ENCODE results near the gene DTX4.
"Not testable (repeated sequence)": the region's sequence is repeated elsewhere in the genome, so short reads cannot be mapped to it uniquely, and the experiment has no call there.

Gene DTX4

DNA sequence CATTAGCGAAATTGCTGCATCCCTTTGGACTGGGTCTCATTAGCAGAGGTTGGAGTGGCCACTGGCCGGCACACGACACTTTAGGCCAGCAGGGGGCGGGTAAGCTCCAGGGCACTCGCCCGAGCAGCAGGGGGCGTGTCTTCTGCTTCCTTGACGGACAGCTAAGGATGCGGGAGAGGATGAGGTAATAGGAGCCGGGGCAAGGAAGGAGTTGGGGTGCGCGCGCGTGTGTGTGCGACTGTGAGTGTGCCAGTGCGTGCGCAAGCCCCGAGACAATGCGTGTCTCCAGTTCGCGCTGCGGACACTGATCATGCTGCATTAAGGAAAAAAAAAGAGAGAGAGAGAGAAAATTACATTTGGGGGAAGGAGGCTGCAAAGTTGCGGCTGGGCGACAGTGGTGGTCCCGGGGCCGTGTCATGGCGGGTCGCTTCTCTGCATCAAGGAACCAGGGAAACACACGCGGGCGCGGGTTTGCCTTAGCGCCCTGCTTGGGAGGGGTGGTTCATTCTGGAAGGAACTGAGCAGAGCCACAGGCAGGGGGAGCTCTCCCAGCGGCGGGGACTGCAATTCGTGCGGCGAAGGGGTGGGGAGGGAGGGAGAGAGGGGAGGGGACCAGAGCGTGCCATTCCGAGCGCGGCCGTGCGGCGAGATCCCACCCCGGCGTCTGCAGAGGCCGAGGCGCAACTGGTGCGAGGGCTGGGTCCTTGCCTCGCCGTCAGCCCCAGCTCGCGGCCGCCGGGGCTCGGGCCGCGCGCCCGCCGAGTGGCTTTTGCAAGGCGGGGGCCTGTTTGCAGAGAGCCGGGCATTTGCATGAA, at the start of gene DTX4:
TSS of gene DTX4 (plus strand) at position 625 of the 815 bp plus-strand sequence. CDS start 464 bp downstream, outside the sequence.
- TF ChIP-seq, protein P1, sequence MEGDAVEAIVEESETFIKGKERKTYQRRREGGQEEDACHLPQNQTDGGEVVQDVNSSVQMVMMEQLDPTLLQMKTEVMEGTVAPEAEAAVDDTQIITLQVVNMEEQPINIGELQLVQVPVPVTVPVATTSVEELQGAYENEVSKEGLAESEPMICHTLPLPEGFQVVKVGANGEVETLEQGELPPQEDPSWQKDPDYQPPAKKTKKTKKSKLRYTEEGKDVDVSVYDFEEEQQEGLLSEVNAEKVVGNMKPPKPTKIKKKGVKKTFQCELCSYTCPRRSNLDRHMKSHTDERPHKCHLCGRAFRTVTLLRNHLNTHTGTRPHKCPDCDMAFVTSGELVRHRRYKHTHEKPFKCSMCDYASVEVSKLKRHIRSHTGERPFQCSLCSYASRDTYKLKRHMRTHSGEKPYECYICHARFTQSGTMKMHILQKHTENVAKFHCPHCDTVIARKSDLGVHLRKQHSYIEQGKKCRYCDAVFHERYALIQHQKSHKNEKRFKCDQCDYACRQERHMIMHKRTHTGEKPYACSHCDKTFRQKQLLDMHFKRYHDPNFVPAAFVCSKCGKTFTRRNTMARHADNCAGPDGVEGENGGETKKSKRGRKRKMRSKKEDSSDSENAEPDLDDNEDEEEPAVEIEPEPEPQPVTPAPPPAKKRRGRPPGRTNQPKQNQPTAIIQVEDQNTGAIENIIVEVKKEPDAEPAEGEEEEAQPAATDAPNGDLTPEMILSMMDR (IDR thresholded peaks at IDR 0.05; ENCODE audit: insufficient read depth, low read depth, low read length, missing control alignments): peak; percentile 96
- peak within 1 kb of the TSS; percentile 82 for H3K4me3 ChIP-seq (ENCODE audit: low read depth, low read length)
- peak; percentile 95 for DNase-seq (ENCODE audit: low read depth)

DNA sequence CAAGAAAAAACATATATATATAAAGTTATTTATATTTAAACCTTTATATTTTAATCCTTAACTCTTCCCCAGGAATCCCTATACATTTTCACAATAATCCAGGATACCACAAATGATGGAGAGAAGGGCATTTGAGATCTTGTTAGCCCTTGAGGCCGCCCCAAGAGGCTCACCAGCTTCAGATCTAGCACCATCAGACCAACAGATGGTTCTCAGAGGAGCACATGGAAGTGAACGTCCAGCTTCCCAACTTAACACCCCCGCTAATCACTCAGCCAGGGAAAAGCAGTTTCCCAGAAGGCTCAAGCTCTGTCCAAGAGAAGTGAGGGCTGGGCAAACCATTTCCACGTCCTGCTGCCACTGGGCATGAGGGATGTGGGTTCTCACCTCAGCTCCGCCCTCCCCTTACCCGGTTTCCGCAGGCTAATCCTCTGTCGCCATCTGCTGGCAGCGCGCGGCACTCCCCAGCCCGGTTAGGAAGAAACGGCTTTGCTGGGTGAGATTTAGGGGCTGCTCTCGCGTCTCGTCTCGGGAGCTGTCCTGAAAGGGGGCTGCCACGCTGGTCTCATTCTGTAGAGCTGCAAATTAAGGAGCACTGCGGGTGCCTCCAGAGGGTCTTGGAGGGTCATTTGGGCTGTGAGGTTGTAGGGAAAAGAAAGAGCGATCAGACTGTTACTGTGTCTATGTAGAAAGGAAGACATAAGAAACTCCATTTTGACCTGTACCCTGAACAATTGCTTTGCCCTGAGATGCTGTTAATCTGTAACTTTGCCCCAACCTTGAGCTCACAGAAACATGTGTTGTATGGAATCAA, 36.1 kb upstream of the DTX4 start:
- no peak overlapping the region for H3K4me3 ChIP-seq (ENCODE audit: low read depth, low read length)
- peak; percentile 89 for DNase-seq (ENCODE audit: low read depth)
- TF ChIP-seq, protein P1 (IDR thresholded peaks at IDR 0.05; ENCODE audit: insufficient read depth, low read depth, low read length, missing control alignments): peak; percentile 99

DNA sequence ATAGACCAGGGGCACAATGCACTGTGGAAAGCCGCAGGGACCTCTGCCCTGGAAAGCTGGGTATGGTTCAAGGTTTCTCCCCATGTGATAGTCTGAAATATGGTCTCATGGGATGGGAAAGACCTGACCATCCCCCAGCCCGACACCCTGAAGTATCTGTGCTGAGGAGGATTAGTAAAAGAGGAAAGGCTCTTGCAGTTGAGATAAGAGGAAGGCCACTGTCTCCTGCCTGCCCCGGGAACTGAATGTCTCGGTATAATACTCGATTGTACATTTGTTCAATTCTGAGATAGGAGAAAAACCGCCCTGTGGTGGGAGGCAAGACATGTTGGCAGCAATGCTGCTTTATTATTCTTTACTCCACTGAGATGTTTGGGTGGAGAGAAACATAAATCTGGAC, 35.4 kb upstream of the DTX4 start:
- DNase-seq (ENCODE audit: low read depth): not testable (repeated sequence)

DNA sequence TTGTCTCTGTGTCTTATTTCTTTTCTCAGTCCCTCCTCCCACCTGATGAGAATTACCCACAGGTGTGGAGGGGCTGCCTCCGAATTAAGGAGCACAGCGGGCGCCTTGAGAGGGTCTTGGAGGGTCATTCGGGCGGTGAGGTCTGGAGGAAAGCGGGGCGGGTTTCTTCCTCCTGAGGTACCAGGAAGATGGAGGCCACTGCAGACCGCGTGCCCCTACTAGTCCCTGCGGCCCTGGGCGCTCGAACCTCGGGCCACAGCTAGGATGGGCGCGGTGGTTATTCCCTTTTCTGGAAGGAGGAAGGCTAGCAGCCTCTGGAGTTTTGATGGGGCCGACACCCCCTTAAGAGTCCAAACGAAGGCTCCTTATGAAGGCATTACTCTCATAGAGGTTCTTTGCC, 34.7 kb upstream of the DTX4 start:
- TF ChIP-seq, protein P1 (IDR thresholded peaks at IDR 0.05; ENCODE audit: insufficient read depth, low read depth, low read length, missing control alignments): no peak
- H3K4me3 ChIP-seq (ENCODE audit: low read depth, low read length): no peak overlapping the region
- DNase-seq (ENCODE audit: low read depth): no peak

More for the DNA sequence above, 35.4 kb upstream of the DTX4 start:
- not testable (repeated sequence) for H3K4me3 ChIP-seq (ENCODE audit: low read depth, low read length)

DNA sequence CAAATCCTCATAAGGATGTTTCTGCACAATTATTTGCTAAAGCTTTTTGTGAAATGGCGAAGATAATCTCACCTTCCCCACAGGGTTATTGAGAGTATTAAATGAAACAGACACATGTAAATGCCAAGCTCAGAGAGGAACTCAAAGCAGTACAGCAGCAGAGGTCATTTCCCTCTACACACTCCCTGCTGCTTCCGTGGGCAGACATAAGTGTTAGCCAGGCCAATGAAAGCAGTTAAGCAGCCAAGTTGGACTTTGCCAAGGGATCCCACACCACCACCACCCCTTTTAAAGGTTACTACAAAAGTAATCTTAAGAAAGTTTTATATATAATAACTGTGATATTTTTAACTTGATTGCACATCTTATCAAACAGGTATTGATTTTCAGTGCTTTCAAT, 33.3 kb upstream of the DTX4 start:
- DNase-seq (ENCODE audit: low read depth): no peak
- H3K4me3 ChIP-seq (ENCODE audit: low read depth, low read length): no peak overlapping the region
- TF ChIP-seq, protein P1 (IDR thresholded peaks at IDR 0.05; ENCODE audit: insufficient read depth, low read depth, low read length, missing control alignments): no peak

DNA sequence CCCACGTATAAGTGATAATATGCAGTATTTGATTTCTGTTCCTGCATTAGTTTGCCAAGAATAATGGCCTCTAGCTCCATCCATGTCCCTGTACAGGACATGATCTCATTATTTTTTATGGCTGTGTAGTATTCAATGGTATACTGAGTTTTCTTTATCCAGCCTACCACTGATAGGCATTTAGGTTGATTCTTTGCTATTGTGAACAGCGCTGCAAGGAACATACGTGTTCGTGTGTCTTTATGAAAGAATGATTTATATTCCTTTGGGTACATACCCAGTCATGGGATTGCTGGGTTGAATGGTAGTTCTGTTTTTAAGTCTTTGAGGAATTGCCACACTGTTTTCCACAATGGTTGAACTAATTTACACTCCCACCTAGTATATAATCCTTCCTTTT, 30.7 kb upstream of the DTX4 start:
- TF ChIP-seq, protein P1 (IDR thresholded peaks at IDR 0.05; ENCODE audit: insufficient read depth, low read depth, low read length, missing control alignments): no peak
- no peak overlapping the region for H3K4me3 ChIP-seq (ENCODE audit: low read depth, low read length)
- DNase-seq (ENCODE audit: low read depth): no peak

Measured in GM12865 (cell line).